ENCODE measurements around the gene PRSS3. TPM values are rescaled to one million over a fixed set of nuclear protein-coding genes. Genes with fewer than 3 reads are reported as not detected.
"Not testable (repeated sequence)": the region's sequence is repeated elsewhere in the genome, so short reads cannot be mapped to it uniquely, and the experiment has no call there.

The PRSS3 gene
- total and polyA plus RNA-seq, 10 donors, result 0.09 to 0.42 TPM; not detected in 8

DNA sequence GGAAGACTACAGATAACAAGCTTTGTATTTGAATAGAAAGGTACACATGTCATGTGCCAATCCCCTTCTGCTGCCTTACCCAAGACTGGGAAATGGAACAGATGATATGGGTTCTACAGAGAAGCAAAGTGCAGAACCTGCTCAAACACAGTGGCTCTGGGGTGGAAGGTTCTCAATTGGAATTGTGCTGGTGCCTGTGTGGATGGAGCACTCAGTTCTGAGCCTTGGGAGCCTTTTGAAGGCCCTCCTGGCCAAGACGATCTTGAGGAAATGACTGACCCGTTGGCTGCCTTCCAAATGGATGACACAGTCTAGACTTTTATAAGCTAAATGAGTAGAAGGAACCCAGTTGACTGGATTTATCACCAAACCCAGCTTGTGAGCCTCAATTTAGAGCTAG is 4.2 kb upstream of the PRSS3 start:
- WGBS, 5 donors, result 30 to 35% (median 32%) methylated on average over 2 of the region's 2 CpGs
- H3K27ac ChIP-seq, result no peak overlapping the region
- no peaks in the 10 kb centered on the region for H3K4me1 ChIP-seq
- intact Hi-C loops (cut with DNase I; ENCODE audit: low total_unique reads), result no loop called here
- DNase-seq, result no peak
- H3K9me3 ChIP-seq, result no peaks in the 10 kb centered on the region
- no peaks in the 10 kb centered on the region for H3K36me3 ChIP-seq
- H3K4me3 ChIP-seq, result no peak overlapping the region
- no peaks in the 10 kb centered on the region for H3K27me3 ChIP-seq (replicated peaks in 1 of 7)
- TF ChIP-seq, protein P1, sequence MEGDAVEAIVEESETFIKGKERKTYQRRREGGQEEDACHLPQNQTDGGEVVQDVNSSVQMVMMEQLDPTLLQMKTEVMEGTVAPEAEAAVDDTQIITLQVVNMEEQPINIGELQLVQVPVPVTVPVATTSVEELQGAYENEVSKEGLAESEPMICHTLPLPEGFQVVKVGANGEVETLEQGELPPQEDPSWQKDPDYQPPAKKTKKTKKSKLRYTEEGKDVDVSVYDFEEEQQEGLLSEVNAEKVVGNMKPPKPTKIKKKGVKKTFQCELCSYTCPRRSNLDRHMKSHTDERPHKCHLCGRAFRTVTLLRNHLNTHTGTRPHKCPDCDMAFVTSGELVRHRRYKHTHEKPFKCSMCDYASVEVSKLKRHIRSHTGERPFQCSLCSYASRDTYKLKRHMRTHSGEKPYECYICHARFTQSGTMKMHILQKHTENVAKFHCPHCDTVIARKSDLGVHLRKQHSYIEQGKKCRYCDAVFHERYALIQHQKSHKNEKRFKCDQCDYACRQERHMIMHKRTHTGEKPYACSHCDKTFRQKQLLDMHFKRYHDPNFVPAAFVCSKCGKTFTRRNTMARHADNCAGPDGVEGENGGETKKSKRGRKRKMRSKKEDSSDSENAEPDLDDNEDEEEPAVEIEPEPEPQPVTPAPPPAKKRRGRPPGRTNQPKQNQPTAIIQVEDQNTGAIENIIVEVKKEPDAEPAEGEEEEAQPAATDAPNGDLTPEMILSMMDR (IDR thresholded peaks at IDR 0.05 in 8 of 11, conservative IDR thresholded peaks at IDR 0.05 in 3 of 11), result no peak
- TF ChIP-seq POLR2A (IDR thresholded peaks at IDR 0.05) (no peak), POLR2AphosphoS5 (IDR thresholded peaks at IDR 0.05) (no peak)

DNA sequence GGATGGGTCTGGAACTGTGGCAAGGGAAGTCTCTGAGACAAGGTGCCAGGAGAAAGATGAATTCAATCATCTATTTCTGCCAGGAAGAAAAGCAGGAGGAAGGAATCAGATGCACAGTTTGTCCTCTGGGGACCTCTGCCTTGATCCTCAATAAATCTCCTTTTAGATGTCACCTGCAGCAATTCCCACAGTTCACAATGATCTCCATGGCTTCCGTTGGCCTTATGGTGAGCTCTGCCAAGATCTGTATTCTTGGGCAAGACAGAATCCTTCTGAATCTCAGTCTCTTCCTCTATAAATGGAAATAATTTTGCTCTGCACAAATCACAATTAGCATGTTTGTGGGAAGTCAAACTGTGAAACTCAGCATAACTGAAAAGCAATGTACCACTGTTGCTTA is 1.9 kb upstream of the PRSS3 start:
- 71 to 96% (median 84%) methylated on average over 1 of the region's 1 CpG for WGBS, 5 donors
- H3K4me3 ChIP-seq; intact Hi-C loops (cut with DNase I; ENCODE audit: low total_unique reads); H3K4me1 ChIP-seq; DNase-seq; H3K27ac ChIP-seq; H3K9me3 ChIP-seq; H3K36me3 ChIP-seq: not testable (repeated sequence)
- peaks cover 0 to 12% (median 0%) of the 10 kb centered on the region in 7 donors for H3K27me3 ChIP-seq (replicated peaks in 1 of 7)

DNA sequence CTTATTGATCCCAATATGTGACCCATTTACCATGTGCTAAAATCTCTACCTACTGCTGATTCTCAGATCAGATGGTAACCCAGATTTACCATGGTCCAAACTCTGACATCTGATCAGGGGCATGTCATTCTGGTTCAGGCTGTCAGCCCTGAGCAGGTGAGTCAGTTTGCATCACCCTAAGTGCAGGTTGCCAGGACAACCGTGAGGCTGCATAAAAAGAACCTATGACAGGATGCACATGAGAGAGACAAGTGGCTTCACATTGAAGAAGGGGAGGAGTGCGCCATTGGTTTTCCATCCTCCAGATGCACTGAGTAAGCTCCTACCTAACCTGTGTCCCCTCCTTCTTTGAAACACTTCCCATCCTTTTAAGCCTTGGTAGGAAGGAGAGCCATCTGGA is 801 bp upstream of the PRSS3 start:
- intact Hi-C loops (cut with DNase I; ENCODE audit: low total_unique reads), result no loop called here
- WGBS, 5 donors, result 65 to 95% (median 86%) methylated on average over 2 of the region's 2 CpGs
- H3K27me3 ChIP-seq (replicated peaks in 1 of 7), result peaks cover 0 to 17% (median 0%) of the 10 kb centered on the region in 7 donors
- no peak overlapping the region for H3K27ac ChIP-seq
- no peaks in the 10 kb centered on the region for H3K4me1 ChIP-seq
- no peak for DNase-seq
- H3K36me3 ChIP-seq, result no peaks in the 10 kb centered on the region
- TF ChIP-seq POLR2AphosphoS5 (IDR thresholded peaks at IDR 0.05) (no peak), POLR2A (IDR thresholded peaks at IDR 0.05) (no peak)
- TF ChIP-seq, protein P1 (IDR thresholded peaks at IDR 0.05 in 8 of 11, conservative IDR thresholded peaks at IDR 0.05 in 3 of 11), result no peak
- H3K9me3 ChIP-seq, result peaks cover 0 to 9% (median 0%) of the 10 kb centered on the region in 8 donors
- no peak overlapping the region for H3K4me3 ChIP-seq

DNA sequence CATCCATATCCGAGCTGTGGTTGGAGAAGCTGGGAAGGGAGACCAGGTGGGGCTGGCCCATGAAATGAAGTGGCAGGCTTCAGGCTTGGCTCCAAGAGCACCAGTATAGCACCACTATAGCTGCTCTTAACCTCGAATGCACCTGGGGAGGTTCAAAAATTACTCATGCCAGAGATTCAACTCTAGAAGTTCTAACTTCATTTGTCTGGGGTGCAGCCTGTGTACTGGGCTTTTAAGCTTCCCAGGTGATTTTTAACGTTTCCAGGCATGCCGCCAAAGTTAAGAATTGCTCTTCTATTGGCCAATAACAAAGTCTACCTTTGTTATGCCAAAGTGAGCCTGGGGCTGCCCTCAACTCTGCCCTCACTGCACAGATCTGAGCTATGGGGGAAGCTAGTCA is 458 bp downstream of the PRSS3 start:
- Histone ChIP-seq H3K27ac (no peak overlapping the region), H3K27me3 (replicated peaks in 1 of 7) (peaks cover 0 to 17% (median 0%) of the 10 kb centered on the region in 7 donors), H3K9me3 (peaks cover 0 to 9% (median 0%) of the 10 kb centered on the region in 8 donors), H3K36me3 (no peaks in the 10 kb centered on the region), H3K4me3 (no peak overlapping the region), H3K4me1 (no peaks in the 10 kb centered on the region)
- 73 to 76% (median 74%) methylated on average over 4 of the region's 4 CpGs for WGBS, 5 donors
- no peak for DNase-seq
- intact Hi-C loops (cut with DNase I; ENCODE audit: low total_unique reads), result no loop called here
- TF ChIP-seq POLR2AphosphoS5 (IDR thresholded peaks at IDR 0.05) (no peak), POLR2A (IDR thresholded peaks at IDR 0.05) (no peak)
- TF ChIP-seq, protein P1 (IDR thresholded peaks at IDR 0.05 in 8 of 11, conservative IDR thresholded peaks at IDR 0.05 in 3 of 11), result no peak

DNA sequence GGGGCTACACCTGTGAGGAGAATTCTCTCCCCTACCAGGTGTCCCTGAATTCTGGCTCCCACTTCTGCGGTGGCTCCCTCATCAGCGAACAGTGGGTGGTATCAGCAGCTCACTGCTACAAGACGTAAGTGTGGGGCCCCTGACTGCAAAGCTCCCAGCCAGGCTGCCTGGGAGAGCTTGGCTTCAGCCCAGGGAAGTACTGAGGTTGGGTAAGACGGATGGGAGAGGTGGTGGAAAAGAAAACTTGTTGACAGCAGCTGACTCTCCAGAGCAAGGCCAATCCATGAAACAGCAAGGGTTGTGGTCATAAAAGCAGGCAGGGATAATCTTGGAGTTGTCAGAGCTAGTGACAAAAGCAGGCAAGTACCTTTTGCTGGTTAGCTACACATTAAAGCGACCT is 1.3 kb downstream of the PRSS3 start:
- H3K27ac ChIP-seq; H3K36me3 ChIP-seq; H3K4me1 ChIP-seq; DNase-seq; H3K9me3 ChIP-seq; intact Hi-C loops (cut with DNase I; ENCODE audit: low total_unique reads); H3K4me3 ChIP-seq: not testable (repeated sequence)
- WGBS, 5 donors, result 69 to 84% (median 81%) methylated on average over 5 of the region's 5 CpGs
- peaks cover 0 to 17% (median 0%) of the 10 kb centered on the region in 7 donors for H3K27me3 ChIP-seq (replicated peaks in 1 of 7)
